Superior temporal gyrus (tissue), 1 donor: ENCODE measurements around the gene BPI.
"Not testable (repeated sequence)": the region's sequence is repeated elsewhere in the genome, so short reads cannot be mapped to it uniquely, and the experiment has no call there.

Source experiments
- DNase-seq: peaks from one replicate; pipeline ENCODE4 v3.0.0-alpha.2; 2016; ENCODE audit errors: extremely low spot score

BPI gene

DNA sequence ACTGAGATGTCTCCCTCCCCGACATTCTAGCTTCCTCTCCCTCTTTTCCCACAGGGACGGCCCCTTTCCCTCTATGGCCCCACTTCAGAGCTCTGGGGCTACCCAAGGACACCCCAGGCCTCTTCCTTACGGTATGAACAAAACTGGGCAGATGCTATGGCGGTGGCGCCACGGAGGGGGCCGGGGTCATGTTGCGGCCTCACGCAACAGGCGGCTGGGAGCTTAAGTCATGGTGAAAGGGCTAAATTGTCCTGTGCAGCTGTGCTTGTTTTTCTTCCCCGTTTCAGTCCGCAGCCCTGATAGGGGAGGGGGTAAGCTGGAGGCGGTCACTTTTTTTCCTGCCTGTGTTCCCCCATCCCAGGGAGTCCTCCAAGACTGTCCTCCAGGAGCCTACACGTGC lies 25.8 kb upstream of the BPI start:
- DNase-seq = peak; percentile 63

DNA sequence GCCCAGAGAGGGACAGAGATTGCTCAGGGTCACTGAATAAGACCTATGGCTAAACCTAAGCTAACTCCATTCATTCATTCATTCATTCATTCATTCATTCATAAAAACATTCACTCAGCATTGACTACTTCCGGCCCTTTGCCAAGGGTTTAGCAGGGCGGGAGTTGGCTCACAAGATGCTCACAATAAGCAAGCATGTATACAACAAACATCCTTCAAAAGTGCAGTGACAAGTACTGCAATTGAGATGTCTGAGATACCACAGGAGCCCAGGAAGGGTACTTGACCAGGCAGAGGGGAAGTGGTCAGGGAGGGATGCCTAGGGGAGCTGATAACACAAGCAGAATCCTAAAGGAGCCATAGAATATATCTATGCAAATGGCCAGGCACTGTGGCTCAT lies 25.2 kb upstream of the BPI start:
- DNase-seq = no peak

DNA sequence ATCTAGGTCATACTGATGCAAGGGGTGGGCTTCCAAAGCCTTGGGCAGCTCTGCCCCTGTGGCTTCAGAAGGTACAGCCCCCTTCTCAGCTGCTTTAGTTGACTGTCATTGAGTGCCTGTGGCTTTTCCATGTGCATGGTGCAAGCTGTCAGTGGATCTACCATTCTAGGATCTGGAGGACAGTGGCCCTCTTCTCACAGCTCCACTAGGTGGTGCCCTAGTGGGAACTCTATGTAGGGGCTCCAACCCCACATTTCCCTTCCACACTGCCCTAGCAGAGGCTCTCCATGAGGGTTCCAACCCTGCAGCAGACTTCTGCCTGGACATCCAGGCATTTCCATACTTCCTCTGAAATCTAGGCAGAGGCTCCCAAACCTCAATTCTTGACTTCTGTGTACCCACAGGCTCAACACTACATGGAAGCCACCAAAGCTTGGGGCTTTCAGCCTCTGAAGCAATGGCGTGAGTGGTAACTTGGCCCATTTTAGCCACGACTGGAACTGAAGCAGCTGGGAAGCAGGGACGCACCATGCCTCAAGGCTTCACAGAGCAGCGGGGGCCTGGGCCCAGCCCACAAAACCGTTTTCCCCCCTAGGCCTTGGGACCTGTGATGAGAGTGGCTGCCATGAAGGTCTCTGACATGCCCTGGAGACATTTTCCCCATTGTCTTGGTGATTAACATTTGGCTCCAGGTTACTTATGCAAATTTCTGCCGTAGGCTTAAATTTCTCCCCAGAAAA lies 22.6 kb upstream of the BPI start:
- not testable (repeated sequence) for DNase-seq

DNA sequence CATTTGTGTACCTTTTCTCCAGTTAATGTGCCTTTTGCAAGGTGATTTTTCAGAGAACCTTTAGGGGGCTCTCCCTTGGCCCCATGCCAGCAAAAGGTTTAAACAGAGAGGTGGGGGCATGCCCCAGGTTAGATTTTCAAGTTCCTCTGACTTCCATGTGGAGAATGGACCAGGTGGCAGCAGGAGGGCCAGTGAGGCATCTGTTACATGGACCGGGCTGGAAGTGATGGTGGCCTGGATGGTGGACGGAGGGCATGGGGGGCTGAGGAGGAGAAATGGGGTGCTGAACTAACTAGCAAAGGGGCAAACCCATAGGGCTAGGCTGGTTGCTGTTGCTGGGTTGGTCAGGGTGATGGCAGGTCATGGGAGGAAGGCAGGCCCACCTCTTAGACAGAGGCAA lies 20.7 kb upstream of the BPI start:
- DNase-seq = no peak

DNA sequence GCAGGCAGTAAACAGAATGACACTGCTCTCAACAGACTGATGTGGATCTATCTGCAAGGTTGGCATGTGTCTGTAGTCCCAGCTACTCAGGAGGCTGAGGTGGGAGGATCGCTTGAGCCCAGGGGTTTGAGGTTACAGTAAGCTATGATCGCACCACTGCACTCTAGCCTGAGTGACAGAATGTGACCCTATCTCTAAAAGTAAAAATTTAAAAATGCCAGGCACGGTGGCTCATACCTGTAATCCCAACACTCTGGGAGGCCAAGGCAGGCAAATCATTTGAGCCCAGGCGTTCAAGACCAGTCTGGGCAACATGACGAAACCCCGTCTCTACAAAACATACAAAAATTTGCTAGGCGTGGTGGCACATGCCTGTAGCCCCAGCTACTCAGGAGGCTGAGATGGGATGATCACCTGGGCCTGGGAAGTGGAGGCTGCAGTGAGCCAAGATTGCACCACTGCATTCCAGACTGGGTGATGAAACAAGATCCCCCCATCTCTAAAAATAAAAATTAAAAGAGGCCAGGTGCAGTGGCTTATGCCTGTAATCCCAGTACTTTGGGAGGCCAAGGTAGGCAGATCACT lies 19.8 kb upstream of the BPI start:
- not testable (repeated sequence) for DNase-seq

DNA sequence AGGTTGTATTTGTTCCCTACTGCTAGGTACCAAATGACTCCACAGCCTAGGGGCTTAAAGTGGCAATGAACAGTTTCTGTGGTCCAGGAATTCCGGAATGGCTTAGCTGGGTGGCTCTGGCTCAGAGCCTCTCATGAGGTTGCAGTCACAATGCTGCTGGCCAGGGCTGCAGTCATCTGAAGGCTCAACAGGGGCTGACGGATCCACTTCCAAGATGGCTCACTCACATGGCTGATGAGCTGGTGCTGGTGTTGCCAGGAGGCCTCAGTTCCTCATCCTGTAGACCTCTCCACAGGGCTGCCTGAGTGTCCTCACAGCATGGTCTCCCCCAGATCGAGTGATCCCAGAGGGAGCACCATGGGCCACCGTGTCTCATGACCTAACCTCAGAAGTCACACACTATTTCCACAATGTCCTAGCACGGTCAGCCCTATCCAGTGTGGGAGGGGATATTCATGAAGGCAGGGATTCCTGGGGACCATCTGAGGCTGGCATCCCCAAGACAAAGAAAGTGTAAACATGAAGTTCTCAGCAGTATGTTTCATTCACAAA lies 19.0 kb upstream of the BPI start:
- no peak for DNase-seq

DNA sequence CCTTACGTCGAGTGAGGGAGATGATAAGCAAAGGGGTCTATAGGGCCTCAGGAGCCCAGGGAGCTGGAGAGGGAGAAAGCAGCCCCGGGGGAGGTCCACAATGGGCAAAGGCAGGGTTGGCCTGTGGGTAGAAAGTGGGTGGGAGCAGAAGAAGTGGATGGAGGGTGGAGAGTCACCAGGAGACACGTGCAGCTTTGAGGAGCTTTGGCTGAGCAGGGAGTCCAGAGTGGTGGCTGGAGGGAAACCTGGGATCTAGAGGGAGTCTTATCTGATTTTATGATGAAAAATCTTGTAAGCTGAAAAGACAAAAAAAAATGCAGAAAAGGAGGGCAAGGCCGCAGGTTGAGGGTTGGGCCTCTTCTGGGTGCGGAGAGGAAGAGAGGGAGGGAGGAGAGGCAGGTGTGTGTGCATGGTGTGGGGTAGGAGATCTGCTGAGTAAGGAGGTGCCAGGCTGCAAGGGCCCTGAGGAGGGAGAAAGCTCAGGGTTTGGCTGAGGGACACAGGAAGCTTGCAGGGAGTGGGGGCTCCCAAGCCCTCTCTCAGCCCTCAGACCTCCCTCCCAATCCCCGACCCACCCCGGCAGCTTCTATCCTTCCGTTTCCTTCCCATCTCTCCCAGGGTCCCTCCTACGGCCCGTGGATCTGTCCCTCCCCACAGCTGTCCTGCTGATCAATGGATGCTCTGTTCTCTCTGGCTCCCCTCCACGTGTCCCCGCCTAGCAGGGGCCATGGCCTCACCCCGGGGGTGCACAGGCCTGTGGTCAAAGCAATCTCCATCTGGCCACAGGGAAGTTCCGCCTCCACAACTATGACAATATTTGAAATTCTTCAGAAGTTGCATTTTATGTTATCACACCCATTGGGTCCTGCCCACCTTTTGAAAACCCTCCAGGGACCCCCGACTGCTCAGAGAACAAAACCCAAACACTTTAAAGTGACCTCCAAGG lies 17.1 kb upstream of the BPI start:
- DNase-seq = peak; percentile 93

DNA sequence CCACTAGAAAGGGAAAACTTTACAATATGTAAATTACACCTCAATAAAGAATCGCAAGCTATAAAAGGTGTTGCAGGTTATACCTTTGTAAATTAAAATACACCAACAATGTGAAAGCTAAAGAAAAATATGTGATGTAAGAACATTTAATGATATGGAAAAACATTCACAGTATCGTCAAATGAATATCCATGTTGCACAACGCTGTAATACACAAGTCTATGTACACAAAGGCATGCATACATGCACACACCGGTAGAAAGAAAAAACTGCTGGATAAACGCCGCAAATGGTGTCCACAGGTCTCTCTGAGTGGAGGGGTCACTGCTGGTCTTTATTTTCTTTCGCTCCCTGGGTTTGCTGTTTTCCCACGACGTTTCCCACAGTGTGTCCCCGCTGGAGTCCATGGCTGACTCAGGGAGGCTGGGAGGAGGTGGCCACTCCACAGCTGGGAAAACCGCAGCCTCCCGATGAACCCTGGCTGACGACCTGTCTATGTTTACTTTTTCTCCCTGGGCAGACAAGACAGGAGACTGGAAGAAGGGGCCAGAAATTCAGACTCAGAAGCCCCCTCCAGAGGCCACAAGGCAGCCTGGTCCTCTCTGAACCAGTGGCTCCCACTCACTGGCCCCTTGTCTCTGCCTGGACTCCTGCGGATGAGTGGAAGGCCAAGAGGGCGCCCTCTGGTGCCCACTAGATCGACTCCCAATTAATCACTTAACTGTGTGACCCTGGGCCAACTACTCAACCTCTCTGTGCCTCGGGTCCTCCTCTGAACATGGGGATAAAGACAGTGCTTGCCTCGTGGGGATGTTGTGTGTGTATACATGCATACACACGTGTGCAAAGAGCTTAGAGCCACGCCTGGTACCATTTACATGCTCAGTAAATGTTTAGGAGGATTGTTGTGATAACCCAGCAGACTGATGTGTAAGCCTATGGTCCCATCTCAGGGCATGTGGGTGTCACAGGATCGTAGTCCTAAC lies 12.8 kb upstream of the BPI start:
- DNase-seq = no peak

DNA sequence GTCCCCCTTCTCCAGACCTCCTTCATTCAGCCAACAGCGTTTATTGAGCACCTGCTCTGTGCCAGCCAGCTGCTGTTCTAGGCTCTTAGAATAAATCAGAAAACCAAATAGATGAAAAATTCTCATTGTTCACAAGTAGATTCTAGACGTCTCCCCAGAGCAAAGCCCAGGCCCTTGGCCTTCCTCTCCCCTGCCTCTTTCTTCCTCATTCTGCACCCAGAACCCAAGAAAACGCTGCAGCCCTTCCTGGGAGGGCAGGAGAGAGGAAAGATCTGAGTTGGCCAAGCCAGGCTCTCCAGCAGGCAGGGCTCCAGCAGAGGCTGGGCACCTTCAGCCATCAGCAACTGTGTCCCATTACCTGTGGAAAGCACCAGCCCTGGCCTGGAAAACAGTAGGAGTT lies 12.0 kb upstream of the BPI start:
- no peak for DNase-seq

DNA sequence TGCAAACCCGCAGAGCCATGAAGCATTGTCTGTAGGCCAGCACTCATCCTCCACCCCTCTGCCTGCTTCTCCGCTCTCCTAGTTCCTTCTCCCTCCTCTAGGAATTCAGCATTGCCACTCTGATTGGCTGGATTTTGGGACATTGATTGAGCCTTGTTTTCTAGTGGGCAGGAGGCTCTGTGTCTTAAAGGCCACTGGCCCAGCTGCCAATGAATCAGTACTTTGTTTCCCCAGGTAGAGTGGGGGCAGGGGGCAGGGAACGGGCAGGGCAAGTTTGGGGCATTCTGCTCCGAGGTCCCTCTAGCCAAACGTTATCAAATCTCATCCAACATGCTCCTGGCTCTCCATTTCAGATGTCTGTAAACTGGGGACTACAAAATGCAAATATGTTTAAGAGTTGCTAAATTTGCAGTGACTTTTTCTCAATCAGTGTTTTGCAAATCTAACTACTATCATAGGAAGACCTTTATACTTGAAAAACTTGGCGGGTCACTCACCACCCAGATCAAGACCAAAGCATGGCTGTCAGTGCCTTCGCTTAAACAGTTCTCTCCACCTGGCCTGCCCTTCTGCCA lies 10.4 kb upstream of the BPI start:
- no peak for DNase-seq

DNA sequence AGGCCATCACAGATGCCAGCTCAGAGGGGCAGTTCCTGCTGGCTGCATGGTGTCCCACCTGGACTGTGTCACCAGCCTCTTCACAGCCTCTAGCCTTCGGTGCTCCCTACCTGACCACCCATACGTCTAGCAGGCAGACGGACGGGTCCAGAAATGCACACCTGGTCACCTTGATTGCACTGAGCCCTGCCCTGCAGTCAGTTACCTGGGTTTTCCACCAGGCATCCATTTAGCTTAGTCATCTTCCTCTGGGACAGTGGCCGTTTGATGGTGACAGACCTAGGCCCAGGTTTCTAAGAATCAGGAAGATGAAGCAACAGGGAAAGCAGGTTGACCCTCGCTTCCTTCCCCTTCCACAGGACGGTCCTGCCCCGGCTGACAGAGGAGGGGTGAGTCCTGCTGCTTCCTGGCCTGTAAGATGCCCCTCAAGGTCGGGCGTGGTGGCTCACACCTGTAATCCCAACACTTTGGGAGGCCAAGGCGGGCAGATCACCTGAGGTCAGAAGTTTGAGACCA lies 9.8 kb upstream of the BPI start:
- DNase-seq = no peak

DNA sequence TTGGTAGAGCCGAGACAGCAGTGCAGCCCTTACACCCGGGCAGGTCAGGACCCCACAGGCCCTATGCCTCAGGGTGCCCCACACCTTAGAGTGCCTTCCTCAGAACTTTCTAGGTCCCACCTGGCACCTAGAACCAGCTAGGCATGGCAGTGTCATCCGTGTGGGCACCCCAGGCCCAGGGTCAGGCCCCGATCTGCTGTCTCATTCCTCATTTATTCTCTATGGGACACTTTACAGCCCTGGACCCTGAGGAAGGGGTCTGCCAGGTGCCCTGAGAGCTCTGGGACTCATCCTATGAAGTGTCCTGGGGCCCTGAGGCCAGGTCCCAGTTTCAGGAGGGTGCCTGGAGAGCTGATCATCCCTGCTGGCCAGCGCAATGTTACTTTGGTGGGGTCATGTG lies 8.1 kb upstream of the BPI start:
- no peak for DNase-seq

DNA sequence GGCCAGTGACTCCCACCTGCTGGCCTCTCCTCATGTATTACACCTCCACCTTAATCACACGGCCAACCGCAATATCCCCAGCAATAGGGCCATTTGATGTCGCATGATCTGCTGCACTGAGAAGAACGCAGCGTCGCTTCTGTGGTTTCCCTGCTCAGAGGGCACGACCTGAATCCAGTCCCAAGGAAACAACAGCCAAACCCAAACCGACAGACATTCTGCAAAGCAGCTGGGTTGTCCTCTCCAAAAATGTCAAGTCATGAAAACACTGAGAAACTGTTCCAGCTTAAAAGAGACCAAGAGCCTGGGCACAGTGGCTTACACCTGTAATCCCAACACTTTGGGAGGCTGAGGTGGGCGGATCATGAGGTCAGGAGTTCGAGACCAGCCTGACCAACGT lies 7.5 kb upstream of the BPI start:
- no peak for DNase-seq

DNA sequence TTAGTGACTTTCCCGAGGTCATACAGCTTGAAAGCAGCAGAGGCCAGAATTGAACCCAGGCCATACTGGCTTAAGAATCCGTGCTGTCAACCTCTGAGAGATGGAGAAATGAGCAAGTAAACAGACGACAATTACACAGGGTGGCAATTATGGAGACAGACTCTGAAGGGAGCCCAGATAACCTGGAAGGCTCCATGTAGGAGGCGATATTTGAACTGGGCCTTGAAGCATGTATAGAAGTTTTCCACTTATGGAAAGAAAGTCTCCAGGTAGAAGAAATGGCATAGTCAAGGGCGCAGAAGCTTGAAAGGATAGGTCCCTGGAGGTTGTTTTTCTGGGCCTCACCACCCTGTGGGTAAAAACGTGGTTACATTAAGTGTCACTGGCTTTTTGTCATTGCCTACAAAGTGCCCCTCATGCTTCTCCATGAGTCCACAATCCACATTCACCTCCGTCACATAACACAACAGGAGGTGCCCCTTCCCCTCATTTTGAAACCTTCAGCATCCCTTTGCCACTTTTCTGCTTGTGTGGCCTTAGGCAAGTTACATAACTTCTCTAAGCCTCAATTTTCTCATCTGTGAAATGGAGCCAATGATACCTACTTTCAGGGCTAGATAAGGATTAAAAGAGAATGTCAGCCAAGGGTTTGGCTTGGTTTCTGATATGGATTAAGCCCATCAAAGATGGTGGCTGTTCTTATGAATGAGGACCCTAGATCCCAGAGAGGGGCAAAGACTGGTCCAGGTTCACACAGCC lies 5.9 kb upstream of the BPI start:
- DNase-seq = no peak

DNA sequence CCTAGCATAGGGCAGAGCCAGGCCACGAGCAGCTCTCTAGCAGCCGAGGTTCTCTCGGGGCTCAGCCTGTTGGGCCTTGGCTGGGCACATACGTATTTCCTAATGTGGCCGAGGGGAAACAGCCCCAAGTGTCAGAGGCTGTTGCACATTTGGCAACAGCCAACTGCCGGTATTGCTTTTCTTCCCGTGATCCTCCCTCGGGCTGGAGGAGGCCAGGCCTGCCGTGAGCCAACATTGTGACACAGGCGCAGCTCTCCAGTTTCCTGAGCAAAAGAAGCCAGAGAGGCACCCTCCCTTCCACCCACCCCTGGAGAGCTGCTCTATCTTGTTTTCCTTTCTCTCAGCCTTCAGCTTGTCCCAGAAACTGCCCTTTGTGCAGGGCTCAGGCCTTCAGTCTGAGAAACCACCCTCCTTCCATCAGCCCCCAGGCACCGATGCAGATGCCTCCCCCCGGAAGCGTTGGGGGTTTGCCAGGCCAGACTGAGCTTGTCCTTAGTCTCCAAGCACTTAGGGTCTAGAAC lies 5.1 kb upstream of the BPI start:
- DNase-seq = peak; percentile 30

DNA sequence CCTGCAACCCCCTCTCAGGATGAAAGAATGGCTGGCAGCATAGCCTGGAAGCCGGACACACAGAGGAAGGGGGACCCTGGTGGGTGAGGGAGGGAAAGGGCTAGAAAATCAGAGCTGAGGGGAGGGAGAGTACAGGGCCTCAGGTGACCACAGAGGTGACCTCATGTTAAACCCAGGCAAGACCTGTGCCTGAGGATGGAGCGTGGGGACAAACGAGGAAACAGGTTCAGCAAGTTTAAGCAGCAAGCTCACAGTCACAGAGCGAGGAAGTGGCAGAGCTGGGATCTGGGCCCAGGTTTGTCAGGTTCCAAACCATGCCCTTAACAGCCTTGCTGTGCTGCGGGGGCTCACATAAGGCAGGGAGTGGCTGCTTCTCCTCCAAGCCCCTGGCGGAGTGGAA lies 4.0 kb upstream of the BPI start:
- DNase-seq = no peak

DNA sequence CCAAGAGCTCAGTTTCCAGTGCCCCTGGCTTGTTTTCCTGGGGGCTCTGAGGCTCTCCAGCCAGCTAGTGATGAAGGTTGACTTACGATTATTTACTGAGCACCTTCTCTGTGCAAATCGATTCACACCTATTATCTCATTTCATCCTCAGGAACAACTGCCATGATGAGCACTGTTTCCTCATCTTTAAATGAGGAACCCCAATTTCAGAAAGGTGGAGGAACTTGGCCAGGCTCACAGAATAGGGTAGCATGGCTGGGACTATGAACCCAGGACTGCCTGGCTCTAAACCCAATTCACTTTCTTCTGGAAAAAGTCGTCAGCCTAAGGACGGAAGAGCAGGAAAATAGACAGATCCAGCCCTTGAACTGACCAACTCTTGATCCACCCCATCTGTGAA lies 3.5 kb upstream of the BPI start:
- no peak for DNase-seq

DNA sequence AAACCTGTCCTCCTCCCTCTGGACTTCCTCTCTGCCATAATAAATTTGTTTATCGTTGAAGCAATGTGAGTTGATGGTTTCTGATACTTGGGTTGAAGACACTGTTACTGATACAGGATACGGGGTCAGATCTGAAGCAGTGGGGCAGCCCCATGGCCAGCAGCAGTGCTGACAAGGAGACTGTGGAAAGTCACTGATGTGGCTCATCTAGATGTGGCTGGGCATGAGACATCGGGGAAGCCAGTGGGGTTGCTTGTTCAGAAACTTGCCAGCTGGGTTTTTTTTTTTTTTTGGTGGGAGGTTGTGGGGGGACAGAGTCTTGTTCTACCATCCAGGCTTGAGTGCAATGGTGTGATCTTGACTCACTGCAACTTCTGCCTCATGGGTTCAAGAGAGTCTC lies 2.6 kb upstream of the BPI start:
- no peak for DNase-seq

DNA sequence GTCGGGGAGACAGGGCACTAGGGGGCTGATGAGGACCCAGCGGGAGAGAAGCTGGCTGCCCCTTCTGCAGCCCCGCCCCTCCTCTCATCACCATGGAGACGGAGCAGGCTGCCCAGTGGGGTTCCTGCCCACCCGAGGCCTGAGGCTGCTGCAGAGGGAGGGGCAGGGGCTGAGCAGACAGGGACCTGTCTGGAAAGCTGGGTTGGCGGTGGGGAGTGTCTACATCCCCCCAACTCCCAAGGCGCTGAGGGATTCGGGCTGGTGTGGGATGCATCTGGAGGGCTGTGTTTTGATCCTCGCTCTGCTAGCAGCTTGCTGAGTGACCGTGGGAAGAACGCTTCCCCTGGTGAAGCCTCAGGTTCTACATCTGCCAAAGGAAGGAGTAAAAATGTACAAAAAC lies 1.2 kb upstream of the BPI start:
- DNase-seq = no peak
